HCT116 (cell line): Measurements from ENCODE around the gene CTTNBP2NL. TPM values are rescaled to one million over a fixed set of nuclear protein-coding genes. Genes with fewer than 3 reads are reported as not detected.

Source experiments
- ATAC-seq: fragments of 200-7000 bp; cut with Tn5 transposase; 2 replicates; pipeline ENCODE4 v1.9.1; 2020; ENCODE audit warnings: mild to moderate bottlenecking, moderate library complexity
- BruUV-seq: library from RNA; stranded (reverse); fragments of 400-500 nt; replicated peaks from 2 replicates; lab custom pipeline; 2021; lab: Mats Ljungman, UMichigan
- CTCF ChIA-PET: fragments of 300-600 bp; sonication (Branson Sonifier 250); formaldehyde crosslinking; loops from one replicate; lab custom pipeline; 2021; ENCODE audit warnings: antibody characterized with exemption; lab: Charles Lee
- POLR2A ChIA-PET: fragments of 300-600, 350-600 bp; sonication (Branson Sonifier 250); formaldehyde crosslinking; loops from one replicate; lab custom pipeline; 2021; ENCODE audit warnings: antibody characterized with exemption; lab: Charles Lee
- RAD21 ChIA-PET, 2 experiments: fragments of 300-600 bp; sonication (Branson Sonifier 250); formaldehyde crosslinking; loops; one replicate each; lab custom pipeline; 2023; ENCODE audit warnings: low total read pairs in 2 of 2; ENCODE audit not compliant: uncharacterized antibody in 2 of 2, unreplicated experiment in 2 of 2, low non-redundant PET in 1 of 2; lab: Charles Lee
- DNase-seq: peaks from one replicate; pipeline ENCODE4 v3.0.0-alpha.2; 2010; ENCODE audit warnings: low read depth, low spot score
- H2AFZ ChIP-seq: fragments of 200-600 bp; shearing (Covaris generic), sonication (generic); 2 replicates; pipeline ENCODE4 v1.6.1; 2017; ENCODE audit warnings: low read depth, mixed run types, mixed read lengths, antibody characterized with exemption, low read length; ENCODE audit not compliant: poor library complexity, severe bottlenecking
- H3K27ac ChIP-seq: 2 replicates; pipeline ENCODE4 v1.5.1; 2012; ENCODE audit warnings: low read depth, low read length
- H3K27me3 ChIP-seq: fragments of 200-600 bp; sonication (generic); 2 replicates; pipeline ENCODE4 v1.6.1; 2016; ENCODE audit warnings: mixed run types, low read length, mixed read lengths; ENCODE audit not compliant: insufficient read depth
- H3K36me3 ChIP-seq, 2 experiments: fragments of 200-500 bp in 1 of 2; fragments of 200-600 bp in 1 of 2; sonication (Bioruptor generic) in 1 of 2; sonication (generic) in 1 of 2; 2 replicates each; pipeline versions ENCODE4 v1.5.1 to v1.6.1; 2014 to 2016; ENCODE audit warnings: low read length in 2 of 2, inconsistent platforms in 1 of 2, mixed read lengths in 1 of 2, mixed run types in 1 of 2; ENCODE audit not compliant: insufficient read depth in 2 of 2, control insufficient read depth in 1 of 2
- H3K4me1 ChIP-seq, 2 experiments: fragments of 200-600 bp in 1 of 2; sonication (generic) in 1 of 2; 2 replicates each; pipeline versions ENCODE4 v1.5.1 to v1.6.1; 2012 to 2017; ENCODE audit warnings: low read length in 2 of 2, inconsistent platforms in 1 of 2, mild to moderate bottlenecking in 1 of 2, mixed read lengths in 1 of 2, mixed run types in 1 of 2, moderate library complexity in 1 of 2; ENCODE audit not compliant: insufficient read depth in 2 of 2, control insufficient read depth in 1 of 2
- H3K4me2 ChIP-seq: fragments of 200-600 bp; sonication (generic); 2 replicates; pipeline ENCODE4 v1.6.1; 2017; ENCODE audit warnings: mixed run types, low read length, mixed read lengths
- H3K4me3 ChIP-seq, 2 experiments: fragments of 200-600 bp in 1 of 2; sonication (generic) in 1 of 2; replicated peaks in 1 of 2; 2 replicates each; pipeline ENCODE4 v1.5.1; 2011 to 2016; ENCODE audit warnings: low read length in 2 of 2, control low read depth in 1 of 2, low read depth in 1 of 2, mild to moderate bottlenecking in 1 of 2, mixed read lengths in 1 of 2, mixed run types in 1 of 2
- H3K79me2 ChIP-seq: fragments of 200-600 bp; sonication (generic); 2 replicates; pipeline ENCODE4 v1.6.1; 2017; ENCODE audit warnings: mild to moderate bottlenecking, mixed run types, low read length, moderate library complexity, mixed read lengths; ENCODE audit not compliant: insufficient read depth
- H3K9ac ChIP-seq: fragments of 200-600 bp; sonication (generic); 2 replicates; pipeline ENCODE4 v1.6.1; 2016; ENCODE audit warnings: low read length, mixed read lengths
- H3K9me2 ChIP-seq: fragments of 200-600 bp; sonication (generic), shearing (Covaris generic); 2 replicates; pipeline ENCODE4 v1.6.1; 2017; ENCODE audit warnings: mixed run types, mild to moderate bottlenecking, moderate library complexity; ENCODE audit not compliant: insufficient read depth
- H3K9me3 ChIP-seq, 2 experiments: fragments of 200-500 bp in 1 of 2; fragments of 200-600 bp in 1 of 2; sonication (Bioruptor generic) in 1 of 2; sonication (generic) in 1 of 2; 2 replicates each; pipeline ENCODE4 v1.6.1; 2014 to 2017; ENCODE audit warnings: low read length in 2 of 2, mixed read lengths in 2 of 2, inconsistent platforms in 1 of 2, low read depth in 1 of 2, mild to moderate bottlenecking in 1 of 2, mixed run types in 1 of 2, moderate library complexity in 1 of 2; ENCODE audit not compliant: control insufficient read depth in 1 of 2, insufficient read depth in 1 of 2
- H4K20me1 ChIP-seq: fragments of 200-600 bp; sonication (generic), shearing (Covaris generic); 2 replicates; pipeline ENCODE4 v1.6.1; 2017; ENCODE audit warnings: mixed run types, mild to moderate bottlenecking, moderate library complexity; ENCODE audit not compliant: insufficient read depth
- ATF3 ChIP-seq: IDR thresholded peaks from 2 replicates; pipeline ENCODE4 v1.6.1; 2012
- CBX3 ChIP-seq: IDR thresholded peaks from 2 replicates; pipeline ENCODE4 v1.6.1; 2012; ENCODE audit warnings: low read depth
- CEBPB ChIP-seq: IDR thresholded peaks from 2 replicates; pipeline ENCODE4 v1.6.1; 2012; ENCODE audit warnings: low read depth
- CTCF ChIP-seq, 3 experiments: fragments of 200-600 bp in 1 of 3; sonication (generic) in 1 of 3; IDR thresholded peaks in 2 of 3; conservative IDR thresholded peaks in 1 of 3; 2 replicates each; pipeline ENCODE4 v1.5.1; 2012 to 2017; ENCODE audit warnings: low read depth in 2 of 3, low read length in 2 of 3, antibody characterized with exemption in 1 of 3, borderline replicate concordance in 1 of 3, control low read depth in 1 of 3, mild to moderate bottlenecking in 1 of 3, mixed read lengths in 1 of 3, mixed run types in 1 of 3, moderate library complexity in 1 of 3; ENCODE audit not compliant: insufficient read depth in 1 of 3
- EGR1 ChIP-seq: IDR thresholded peaks from 2 replicates; pipeline ENCODE4 v1.6.1; 2012; ENCODE audit warnings: low read depth
- ELF1 ChIP-seq: IDR thresholded peaks from 2 replicates; pipeline ENCODE4 v1.6.1; 2012; ENCODE audit warnings: low read depth, borderline replicate concordance
- EZH2 ChIP-seq: fragments of 200-600 bp; sonication (generic); IDR thresholded peaks from 2 replicates; pipeline ENCODE4 v1.6.1; 2017; ENCODE audit warnings: antibody characterized with exemption, mixed run types
- EZH2phosphoT487 ChIP-seq: fragments of 200-600 bp; IDR thresholded peaks from 2 replicates; pipeline ENCODE4 v1.6.1; 2018; ENCODE audit warnings: antibody characterized with exemption, borderline replicate concordance
- FOSL1 ChIP-seq: IDR thresholded peaks from 2 replicates; pipeline ENCODE4 v1.6.1; 2012; ENCODE audit warnings: low read depth
- POLR2AphosphoS5 ChIP-seq: IDR thresholded peaks from 2 replicates; pipeline ENCODE4 v1.6.1; 2011; ENCODE audit warnings: mild to moderate bottlenecking, low read depth, low read length, moderate library complexity
- SP1 ChIP-seq: IDR thresholded peaks from 2 replicates; pipeline ENCODE4 v1.6.1; 2012; ENCODE audit warnings: low read depth
- SRF ChIP-seq: IDR thresholded peaks from 2 replicates; pipeline ENCODE4 v1.6.1; 2012; ENCODE audit warnings: low read depth
- TCF7L2 ChIP-seq: IDR thresholded peaks from 2 replicates; pipeline ENCODE4 v1.7.0; 2011; ENCODE audit warnings: borderline replicate concordance, inconsistent platforms; ENCODE audit not compliant: insufficient read depth, insufficient read length; ENCODE audit errors: extremely low read depth
- ZFX ChIP-seq: fragments of 450-650 bp; IDR thresholded peaks from 2 replicates; pipeline ENCODE4 v1.6.1; 2017
- ZNF274 ChIP-seq: fragments of 200-500 bp; sonication (Bioruptor generic); IDR thresholded peaks from 2 replicates; pipeline ENCODE4 v1.6.1; 2014; ENCODE audit warnings: mild to moderate bottlenecking, low read depth, low read length, inconsistent platforms
- intact Hi-C: fragments of 100-400 bp; cut with micrococcal nuclease; formaldehyde crosslinking; loops from 2 replicates; pipeline ENCODE4 v1.10.0; 2022
- total RNA-seq: library from RNA; stranded (reverse); gene quantifications from one replicate; pipeline ENCODE4 v1.2.1, GENCODE V29; 2021; ENCODE audit not compliant: unreplicated experiment
- TF ChIP-seq, protein P1 (sequence below): IDR thresholded peaks from 2 replicates; pipeline ENCODE4 v1.6.1; 2012; ENCODE audit warnings: low read depth

The CTTNBP2NL gene
- total RNA-seq, 1 experiment from 2014 or later: 18.0 TPM

DNA sequence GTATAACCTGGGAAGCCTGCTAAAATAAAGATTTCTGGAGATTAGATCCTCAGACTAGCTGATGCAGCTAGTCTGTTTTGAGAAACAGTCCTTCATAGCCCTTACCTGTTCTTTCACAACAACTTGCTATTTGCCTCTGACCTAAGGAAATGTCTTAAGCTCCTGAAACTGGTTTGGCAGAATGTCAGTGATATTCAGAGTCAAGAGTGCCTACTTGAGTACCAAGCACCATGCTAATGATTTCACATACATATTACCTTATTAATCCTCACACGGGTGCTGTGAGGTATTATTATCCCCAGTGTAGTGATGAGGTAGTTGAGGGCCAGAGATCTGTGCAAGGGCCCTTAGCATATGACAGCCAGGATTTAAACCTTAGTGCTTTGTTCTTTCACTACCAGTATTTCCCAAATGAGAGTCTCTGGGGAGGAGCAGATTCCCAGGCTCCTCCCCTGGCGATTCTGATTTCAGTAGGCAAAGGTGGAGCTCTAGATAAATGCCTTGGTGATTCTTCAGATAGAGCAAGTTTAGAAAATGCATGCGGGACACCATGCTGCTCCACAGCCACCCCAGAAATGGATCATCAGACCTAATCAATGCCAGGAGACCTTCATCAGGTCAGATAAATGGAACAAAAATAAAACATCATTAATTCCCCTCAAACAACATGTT lies 65.3 kb downstream of the CTTNBP2NL start:
- no peak for ATAC-seq
- H2AFZ ChIP-seq: no peak overlapping the region

GRCh38 chr1:112462953-112463279 lies 66.9 kb downstream of the CTTNBP2NL start:
- RAD21 ChIA-PET: no interaction called here
- intact Hi-C loops: no loop called here
- H3K27me3 ChIP-seq: no peaks in the 10 kb centered on the region
- DNase-seq (no peak), ATAC-seq (no peak)
- no peak overlapping the region for H2AFZ ChIP-seq
- no peaks in the 10 kb centered on the region for H3K79me2 ChIP-seq
- H3K9ac ChIP-seq: no peak overlapping the region
- H3K27ac ChIP-seq: no peak overlapping the region
- POLR2A ChIA-PET: no interaction called here
- H3K4me1 ChIP-seq: peaks cover 0 to 22% of the 10 kb centered on the region in 2 experiments; a peak in 2 of 4 replicates
- no peak overlapping the region for H3K4me2 ChIP-seq
- no peak overlapping the region for H3K4me3 ChIP-seq
- BruUV-seq: no TSS peak
- no peaks in the 10 kb centered on the region for H3K9me2 ChIP-seq
- peaks cover 0 to 5% of the 10 kb centered on the region in 2 experiments; a peak in 2 of 4 replicates for H3K36me3 ChIP-seq
- no peaks in the 10 kb centered on the region for H3K9me3 ChIP-seq
- H4K20me1 ChIP-seq: no peaks in the 10 kb centered on the region
- CTCF ChIA-PET: interaction anchor here (1.6 kb wide), 1 partner anchor 72 kb away, joined by 6 read pairs; no protein-coding TSS in a partner anchor
- no peak for TF ChIP-seq TCF7L2
- no peak for TF ChIP-seq SP1
- no peak for TF ChIP-seq FOSL1
- TF ChIP-seq, protein P1, sequence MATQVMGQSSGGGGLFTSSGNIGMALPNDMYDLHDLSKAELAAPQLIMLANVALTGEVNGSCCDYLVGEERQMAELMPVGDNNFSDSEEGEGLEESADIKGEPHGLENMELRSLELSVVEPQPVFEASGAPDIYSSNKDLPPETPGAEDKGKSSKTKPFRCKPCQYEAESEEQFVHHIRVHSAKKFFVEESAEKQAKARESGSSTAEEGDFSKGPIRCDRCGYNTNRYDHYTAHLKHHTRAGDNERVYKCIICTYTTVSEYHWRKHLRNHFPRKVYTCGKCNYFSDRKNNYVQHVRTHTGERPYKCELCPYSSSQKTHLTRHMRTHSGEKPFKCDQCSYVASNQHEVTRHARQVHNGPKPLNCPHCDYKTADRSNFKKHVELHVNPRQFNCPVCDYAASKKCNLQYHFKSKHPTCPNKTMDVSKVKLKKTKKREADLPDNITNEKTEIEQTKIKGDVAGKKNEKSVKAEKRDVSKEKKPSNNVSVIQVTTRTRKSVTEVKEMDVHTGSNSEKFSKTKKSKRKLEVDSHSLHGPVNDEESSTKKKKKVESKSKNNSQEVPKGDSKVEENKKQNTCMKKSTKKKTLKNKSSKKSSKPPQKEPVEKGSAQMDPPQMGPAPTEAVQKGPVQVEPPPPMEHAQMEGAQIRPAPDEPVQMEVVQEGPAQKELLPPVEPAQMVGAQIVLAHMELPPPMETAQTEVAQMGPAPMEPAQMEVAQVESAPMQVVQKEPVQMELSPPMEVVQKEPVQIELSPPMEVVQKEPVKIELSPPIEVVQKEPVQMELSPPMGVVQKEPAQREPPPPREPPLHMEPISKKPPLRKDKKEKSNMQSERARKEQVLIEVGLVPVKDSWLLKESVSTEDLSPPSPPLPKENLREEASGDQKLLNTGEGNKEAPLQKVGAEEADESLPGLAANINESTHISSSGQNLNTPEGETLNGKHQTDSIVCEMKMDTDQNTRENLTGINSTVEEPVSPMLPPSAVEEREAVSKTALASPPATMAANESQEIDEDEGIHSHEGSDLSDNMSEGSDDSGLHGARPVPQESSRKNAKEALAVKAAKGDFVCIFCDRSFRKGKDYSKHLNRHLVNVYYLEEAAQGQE: no peak
- no peak for TF ChIP-seq EGR1
- no peak for TF ChIP-seq CTCF (IDR thresholded peaks at IDR 0.05 in 2 of 3, conservative IDR thresholded peaks at IDR 0.05 in 1 of 3; ENCODE audit: borderline replicate concordance in 1 of 3, insufficient read depth in 1 of 3, low read depth in 2 of 3, low read length in 2 of 3)
- TF ChIP-seq POLR2AphosphoS5: no peak
- TF ChIP-seq CBX3: no peak
- no peak for TF ChIP-seq ZFX
- no peak for TF ChIP-seq EZH2phosphoT487
- no peak for TF ChIP-seq EZH2
- TF ChIP-seq ATF3: no peak
- TF ChIP-seq SRF: no peak
- no peak for TF ChIP-seq ELF1

More for the DNA sequence above, 65.3 kb downstream of the CTTNBP2NL start:
- RAD21 ChIA-PET: no interaction called here
- Histone ChIP-seq H3K4me1 (peaks cover 0 to 20% of the 10 kb centered on the region in 2 experiments; a peak in 2 of 4 replicates), H3K36me3 (peaks cover 0 to 7% of the 10 kb centered on the region in 2 experiments; a peak in 2 of 4 replicates), H3K9me2 (no peaks in the 10 kb centered on the region), H3K4me2 (no peak overlapping the region), H3K79me2 (no peaks in the 10 kb centered on the region), H3K4me3 (no peak overlapping the region), H3K27me3 (no peaks in the 10 kb centered on the region), H3K9me3 (no peaks in the 10 kb centered on the region), H3K9ac (no peak overlapping the region), H3K27ac (no peak overlapping the region), H4K20me1 (no peaks in the 10 kb centered on the region)
- intact Hi-C loops: no loop called here
- POLR2A ChIA-PET: no interaction called here
- no TSS peak for BruUV-seq
- TF ChIP-seq CEBPB (no peak), ZNF274 (no peak)
- CTCF ChIA-PET: no interaction called here
- DNase-seq: no peak
